WTC11 (cell line): Measurements from ENCODE around the gene EIF2AK3.

Source experiments
- E2F1 ChIP-seq: sonication (generic); formaldehyde crosslinking; IDR thresholded peaks from 2 replicates; pipeline ENCODE4 v1.8.0; 2022; ENCODE audit warnings: mild to moderate bottlenecking, missing genetic modification reagents
- NR3C1 ChIP-seq: sonication (generic); formaldehyde crosslinking; conservative IDR thresholded peaks from 2 replicates; pipeline ENCODE4 v1.8.1; 2023; ENCODE audit warnings: low read depth, mild to moderate bottlenecking, missing genetic modification reagents
- TF ChIP-seq, protein P1 (sequence below): fragments of 200-600 bp; IDR thresholded peaks from 2 replicates; pipeline ENCODE4 v1.8.0; 2022; ENCODE audit warnings: antibody characterized with exemption

GRCh38 chr2:88574445-88574844, 52.8 kb downstream of the EIF2AK3 start:
- no peak for TF ChIP-seq NR3C1 (CRISPR knock-in tag)
- TF ChIP-seq, protein P1, sequence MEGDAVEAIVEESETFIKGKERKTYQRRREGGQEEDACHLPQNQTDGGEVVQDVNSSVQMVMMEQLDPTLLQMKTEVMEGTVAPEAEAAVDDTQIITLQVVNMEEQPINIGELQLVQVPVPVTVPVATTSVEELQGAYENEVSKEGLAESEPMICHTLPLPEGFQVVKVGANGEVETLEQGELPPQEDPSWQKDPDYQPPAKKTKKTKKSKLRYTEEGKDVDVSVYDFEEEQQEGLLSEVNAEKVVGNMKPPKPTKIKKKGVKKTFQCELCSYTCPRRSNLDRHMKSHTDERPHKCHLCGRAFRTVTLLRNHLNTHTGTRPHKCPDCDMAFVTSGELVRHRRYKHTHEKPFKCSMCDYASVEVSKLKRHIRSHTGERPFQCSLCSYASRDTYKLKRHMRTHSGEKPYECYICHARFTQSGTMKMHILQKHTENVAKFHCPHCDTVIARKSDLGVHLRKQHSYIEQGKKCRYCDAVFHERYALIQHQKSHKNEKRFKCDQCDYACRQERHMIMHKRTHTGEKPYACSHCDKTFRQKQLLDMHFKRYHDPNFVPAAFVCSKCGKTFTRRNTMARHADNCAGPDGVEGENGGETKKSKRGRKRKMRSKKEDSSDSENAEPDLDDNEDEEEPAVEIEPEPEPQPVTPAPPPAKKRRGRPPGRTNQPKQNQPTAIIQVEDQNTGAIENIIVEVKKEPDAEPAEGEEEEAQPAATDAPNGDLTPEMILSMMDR, result no peak
- no peak for TF ChIP-seq E2F1 (CRISPR knock-in tag)
